LNCaP clone FGC (cell line): ENCODE measurements around the gene BCL2L1.

ENCODE experiments used
- DNase-seq: peaks from one replicate; pipeline ENCODE4 v3.0.0-alpha.2; 2011; ENCODE audit warnings: low read depth
- H3K4me3 ChIP-seq: 2 replicates; pipeline ENCODE4 v1.5.1; 2011; ENCODE audit warnings: mild to moderate bottlenecking, low read depth, low read length, control low read depth
- TF ChIP-seq, protein P1 (sequence below): IDR thresholded peaks from 2 replicates; pipeline ENCODE4 v1.5.1; 2012; ENCODE audit warnings: mild to moderate bottlenecking; ENCODE audit not compliant: control insufficient read depth, insufficient read depth; ENCODE audit errors: extremely low read depth

BCL2L1 gene

DNA sequence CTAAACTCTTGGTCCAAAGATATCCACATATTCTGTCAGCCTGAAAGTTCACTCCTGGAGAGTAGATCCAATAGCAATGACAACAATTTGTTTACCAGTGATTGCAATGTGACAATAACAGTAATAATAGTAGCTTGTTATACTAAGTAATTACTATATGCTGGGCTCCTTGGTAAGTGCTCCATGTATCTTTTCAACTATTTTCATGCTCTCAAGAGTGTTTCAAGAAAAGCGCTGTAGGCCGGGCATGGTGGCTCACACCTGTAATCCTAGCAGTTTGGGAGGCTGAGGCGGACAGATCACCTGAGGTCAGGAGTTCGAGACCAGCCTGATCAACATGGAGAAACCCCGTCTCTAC lies 15.4 kb downstream of the BCL2L1 start:
- TF ChIP-seq, protein P1, sequence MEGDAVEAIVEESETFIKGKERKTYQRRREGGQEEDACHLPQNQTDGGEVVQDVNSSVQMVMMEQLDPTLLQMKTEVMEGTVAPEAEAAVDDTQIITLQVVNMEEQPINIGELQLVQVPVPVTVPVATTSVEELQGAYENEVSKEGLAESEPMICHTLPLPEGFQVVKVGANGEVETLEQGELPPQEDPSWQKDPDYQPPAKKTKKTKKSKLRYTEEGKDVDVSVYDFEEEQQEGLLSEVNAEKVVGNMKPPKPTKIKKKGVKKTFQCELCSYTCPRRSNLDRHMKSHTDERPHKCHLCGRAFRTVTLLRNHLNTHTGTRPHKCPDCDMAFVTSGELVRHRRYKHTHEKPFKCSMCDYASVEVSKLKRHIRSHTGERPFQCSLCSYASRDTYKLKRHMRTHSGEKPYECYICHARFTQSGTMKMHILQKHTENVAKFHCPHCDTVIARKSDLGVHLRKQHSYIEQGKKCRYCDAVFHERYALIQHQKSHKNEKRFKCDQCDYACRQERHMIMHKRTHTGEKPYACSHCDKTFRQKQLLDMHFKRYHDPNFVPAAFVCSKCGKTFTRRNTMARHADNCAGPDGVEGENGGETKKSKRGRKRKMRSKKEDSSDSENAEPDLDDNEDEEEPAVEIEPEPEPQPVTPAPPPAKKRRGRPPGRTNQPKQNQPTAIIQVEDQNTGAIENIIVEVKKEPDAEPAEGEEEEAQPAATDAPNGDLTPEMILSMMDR: no peak
- DNase-seq: no peak
- no peak overlapping the region for H3K4me3 ChIP-seq

DNA sequence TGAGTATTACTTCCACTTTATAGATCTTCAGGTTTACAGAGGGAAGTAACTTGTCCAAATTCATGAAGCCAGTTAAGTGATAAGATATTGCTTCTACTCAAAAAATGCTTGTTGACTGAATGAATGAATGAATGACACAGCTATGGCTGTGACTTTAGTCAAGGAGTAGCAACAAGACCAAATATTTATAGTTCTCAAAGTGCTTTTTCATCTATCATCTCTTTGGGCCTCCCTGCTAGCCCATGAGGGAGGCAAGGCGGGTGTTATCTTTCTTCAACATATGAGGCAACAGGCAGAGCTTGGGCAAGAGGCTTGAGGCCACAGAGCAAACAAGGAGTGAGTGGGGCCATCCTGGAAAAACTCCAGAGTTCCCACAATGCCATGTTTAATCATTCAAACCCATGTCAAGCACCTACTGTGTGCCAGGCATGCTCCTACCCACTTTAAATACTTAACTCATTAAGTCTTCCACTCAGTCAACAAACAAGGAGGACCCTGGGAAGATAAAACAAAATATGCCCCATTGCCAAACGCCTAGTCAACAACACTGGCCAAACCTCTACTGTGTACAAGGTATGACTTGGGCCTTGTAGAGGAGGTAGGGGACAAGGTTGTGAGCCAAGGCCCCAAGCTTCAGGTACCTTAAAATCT lies 15.9 kb downstream of the BCL2L1 start:
- TF ChIP-seq, protein P1: no peak
- no peak for DNase-seq
- H3K4me3 ChIP-seq: no peak overlapping the region

DNA sequence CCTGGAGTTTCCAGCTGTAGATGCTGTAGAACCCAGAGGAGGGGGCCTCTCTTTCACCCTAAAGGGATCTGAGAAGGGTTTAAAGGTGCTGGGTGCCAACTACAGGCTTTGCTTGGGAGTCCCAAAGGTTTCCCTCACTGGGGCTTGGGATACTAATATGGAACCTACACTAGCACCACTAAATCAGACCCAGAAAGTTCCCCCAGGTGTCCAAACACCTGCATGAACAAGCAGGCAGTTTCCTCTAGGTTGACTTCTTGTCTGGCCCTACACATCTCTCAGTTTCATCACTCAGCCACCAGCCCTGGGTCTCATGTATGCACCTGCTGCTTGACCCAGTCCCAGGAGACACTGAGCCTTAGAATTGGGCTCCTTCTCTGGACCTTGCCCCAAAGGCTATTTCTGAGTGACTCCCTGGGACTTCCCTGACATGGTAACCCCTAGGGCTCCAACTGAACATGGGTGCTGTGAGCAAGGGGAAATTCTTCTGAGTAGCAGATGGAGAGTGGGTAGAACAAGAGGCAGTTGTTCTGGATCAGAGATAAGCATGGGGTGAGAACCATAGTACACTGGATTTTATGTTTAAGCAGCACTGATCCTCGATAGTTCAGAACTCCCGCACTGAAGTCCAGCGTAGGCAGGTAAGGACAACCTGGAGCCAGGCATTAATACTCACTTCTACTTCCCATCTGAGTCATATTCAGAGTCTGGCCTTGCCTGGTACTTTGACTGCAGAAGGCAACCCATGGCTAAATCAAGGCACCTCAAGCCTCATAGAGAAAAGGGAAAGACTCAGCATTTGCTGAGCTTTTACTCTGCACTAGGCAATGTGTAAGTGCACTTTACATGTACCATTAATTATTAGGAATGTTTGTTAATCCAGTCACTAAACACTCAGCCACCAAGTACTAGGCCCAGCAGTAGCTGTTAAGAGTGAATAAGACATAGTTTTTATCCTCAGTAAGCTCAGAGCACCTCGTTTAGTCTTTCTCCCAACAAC lies 16.8 kb downstream of the BCL2L1 start:
- H3K4me3 ChIP-seq: no peak overlapping the region
- no peak for DNase-seq

DNA sequence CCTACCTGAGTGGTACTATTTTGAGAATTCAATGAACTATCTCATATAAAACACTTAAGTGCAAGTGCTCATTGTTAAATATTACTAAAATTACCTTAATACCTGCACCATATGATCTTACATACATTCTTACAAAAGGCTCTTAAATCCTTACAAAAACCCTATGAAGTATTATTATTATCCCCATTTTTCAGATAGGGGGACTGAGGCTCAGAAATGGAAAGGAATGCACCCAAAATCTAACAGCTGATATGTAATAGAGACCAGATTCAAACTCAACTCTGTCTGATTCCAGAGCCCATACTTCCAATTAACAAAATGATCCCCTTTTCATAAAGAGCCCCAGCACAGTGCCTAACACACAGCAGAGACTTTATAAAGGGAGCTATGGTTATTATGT lies 17.5 kb downstream of the BCL2L1 start:
- no peak overlapping the region for H3K4me3 ChIP-seq
- DNase-seq: no peak
- TF ChIP-seq, protein P1: no peak

More for the DNA sequence above, 16.8 kb downstream of the BCL2L1 start:
- TF ChIP-seq, protein P1: no peak

DNA sequence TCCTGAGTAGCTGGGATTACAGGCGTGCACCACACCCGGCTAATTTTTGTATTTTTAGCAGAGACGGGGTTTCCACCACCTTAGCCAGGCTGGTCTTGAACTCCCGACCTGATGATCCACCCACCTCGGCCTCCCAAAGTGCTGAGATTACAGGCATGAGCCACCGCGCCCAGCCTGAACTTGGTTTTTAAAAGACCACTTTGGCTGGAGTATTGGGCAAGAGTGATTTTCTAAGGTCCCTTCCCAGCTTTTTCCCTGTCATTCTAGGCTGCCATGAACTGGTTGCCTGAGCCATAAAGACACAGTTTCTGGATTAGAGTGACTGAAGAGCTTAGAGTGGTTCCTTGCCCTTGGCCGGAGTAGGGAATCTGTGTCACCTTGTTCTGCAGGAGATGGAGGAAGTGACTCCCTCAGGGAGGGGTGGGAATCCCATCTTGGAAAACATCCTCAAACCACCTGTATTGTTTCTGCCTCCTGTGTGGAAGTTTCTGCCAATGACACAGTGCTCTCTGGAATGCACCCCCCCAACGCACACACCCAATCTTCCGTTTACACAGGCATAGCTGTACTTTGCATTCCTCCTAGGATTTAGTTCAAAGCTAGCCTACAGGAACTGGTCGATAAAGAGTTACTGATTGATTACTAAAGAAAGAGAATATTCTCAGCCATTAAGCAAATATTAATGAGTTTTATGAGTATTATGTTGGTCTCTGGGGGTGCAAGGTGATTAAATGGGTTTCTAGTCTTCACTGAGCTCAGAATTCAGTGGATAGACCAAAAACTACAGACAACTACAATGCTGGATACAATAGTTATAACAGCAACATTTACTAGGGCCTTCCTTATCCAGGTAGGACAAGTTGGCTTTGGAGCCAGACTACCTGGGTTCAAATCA lies 18.2 kb downstream of the BCL2L1 start:
- no peak overlapping the region for H3K4me3 ChIP-seq
- TF ChIP-seq, protein P1: no peak
- DNase-seq: no peak

DNA sequence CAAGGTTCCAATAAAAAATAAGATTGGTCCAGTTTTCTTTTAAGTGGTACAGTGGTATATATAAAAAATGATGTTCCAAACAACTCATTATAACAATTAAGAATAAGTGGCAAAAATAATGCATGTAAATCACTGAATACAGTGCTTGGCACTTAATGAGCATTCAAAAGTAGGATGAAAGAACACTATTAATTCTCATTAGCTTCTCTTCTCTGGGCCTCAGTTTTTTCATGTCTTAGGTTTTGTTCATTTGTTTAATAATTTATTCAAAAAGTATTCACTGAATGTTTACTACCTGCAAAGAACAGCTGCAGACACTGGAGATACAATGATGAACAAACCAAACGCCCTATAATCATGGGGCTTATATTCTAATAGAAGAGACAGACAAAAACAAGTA lies 21.1 kb downstream of the BCL2L1 start:
- no peak for DNase-seq
- H3K4me3 ChIP-seq: no peak overlapping the region
- TF ChIP-seq, protein P1: no peak
